DMS53 treated with DMSO at 0.1 percent for 48 hours (cell line): ENCODE measurements around the gene RFT1.

Source experiments
- DNase-seq: peaks from one replicate; lab custom pipeline; 2025; ENCODE audit not compliant: unreplicated experiment; lab: John Stamatoyannopoulos, UW

RFT1 gene

DNA sequence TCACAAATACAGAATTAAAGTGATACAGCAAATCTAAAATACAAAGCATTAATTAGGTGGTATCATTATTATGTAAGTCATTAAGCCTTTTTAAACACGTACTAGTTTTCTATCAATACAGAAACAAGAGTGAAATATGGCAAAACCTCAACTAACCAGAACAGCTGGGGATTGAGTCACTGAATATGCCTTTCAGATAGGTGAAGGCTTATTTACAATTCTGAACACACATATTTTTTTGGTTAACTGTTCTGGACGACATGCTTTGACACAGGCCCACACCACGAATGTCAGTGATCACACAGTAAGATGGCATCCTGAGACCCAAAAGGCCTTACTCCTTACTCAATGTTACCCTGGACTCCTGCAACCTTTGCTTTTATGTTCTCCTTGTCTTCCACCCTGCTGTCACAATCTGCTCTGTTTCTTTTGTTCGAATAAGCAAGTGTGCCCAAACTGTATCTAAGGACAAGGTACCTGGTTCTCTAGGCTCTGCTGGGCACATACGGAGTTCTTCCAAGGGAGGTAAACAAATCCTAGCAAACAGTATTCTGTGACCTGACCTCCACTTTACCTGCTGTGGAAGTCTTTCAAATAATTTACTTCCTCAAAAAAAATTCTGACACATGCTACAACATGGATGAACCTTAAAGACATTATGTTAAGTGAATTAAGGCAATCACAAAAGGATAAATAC, 91.4 kb downstream of the RFT1 start:
- no peak for DNase-seq
